B cell (primary cell): ENCODE results near the gene CHD6.

Experiments used
- EZH2 ChIP-seq: IDR thresholded peaks from 2 replicates; pipeline ENCODE4 v1.6.1; 2012; ENCODE audit warnings: borderline replicate concordance, low read depth, mild to moderate bottlenecking, moderate library complexity, low read length; ENCODE audit not compliant: insufficient read depth, poor library complexity, severe bottlenecking
- TF ChIP-seq, protein P1 (sequence below): fragments of 200-600 bp; IDR thresholded peaks from one replicate; pipeline ENCODE4 v1.8.0; 2022; ENCODE audit warnings: antibody characterized with exemption, mild to moderate bottlenecking

DNA sequence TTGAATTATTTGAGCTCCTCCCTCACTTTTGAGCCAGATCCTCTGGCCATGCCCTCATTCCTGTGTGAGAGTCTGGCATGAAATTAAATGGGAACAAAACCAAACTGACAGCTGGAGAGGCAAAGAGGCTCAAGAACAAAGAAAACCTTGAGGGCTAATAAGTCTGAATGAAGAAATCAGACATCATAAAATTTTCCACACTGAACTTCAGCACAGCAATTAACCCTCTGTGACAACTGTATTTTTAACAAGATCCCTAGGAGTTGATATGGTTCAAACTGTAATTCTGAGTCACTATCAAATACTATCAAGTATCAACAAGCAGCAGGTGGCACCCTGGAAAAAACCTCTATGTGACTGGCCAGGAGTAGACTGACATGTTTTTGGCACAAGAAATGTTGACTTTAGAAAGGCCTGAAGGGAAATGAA lies 142.2 kb downstream of the CHD6 start:
- TF ChIP-seq, protein P1, sequence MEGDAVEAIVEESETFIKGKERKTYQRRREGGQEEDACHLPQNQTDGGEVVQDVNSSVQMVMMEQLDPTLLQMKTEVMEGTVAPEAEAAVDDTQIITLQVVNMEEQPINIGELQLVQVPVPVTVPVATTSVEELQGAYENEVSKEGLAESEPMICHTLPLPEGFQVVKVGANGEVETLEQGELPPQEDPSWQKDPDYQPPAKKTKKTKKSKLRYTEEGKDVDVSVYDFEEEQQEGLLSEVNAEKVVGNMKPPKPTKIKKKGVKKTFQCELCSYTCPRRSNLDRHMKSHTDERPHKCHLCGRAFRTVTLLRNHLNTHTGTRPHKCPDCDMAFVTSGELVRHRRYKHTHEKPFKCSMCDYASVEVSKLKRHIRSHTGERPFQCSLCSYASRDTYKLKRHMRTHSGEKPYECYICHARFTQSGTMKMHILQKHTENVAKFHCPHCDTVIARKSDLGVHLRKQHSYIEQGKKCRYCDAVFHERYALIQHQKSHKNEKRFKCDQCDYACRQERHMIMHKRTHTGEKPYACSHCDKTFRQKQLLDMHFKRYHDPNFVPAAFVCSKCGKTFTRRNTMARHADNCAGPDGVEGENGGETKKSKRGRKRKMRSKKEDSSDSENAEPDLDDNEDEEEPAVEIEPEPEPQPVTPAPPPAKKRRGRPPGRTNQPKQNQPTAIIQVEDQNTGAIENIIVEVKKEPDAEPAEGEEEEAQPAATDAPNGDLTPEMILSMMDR = no peak
- TF ChIP-seq EZH2 = no peak
